Stomach (tissue), 9 donors: ENCODE data around the gene TBC1D5. TPM values are rescaled to one million over a fixed set of nuclear protein-coding genes. Genes with fewer than 3 reads are reported as not detected.
"Not testable (repeated sequence)": the region's sequence is repeated elsewhere in the genome, so short reads cannot be mapped to it uniquely, and the experiment has no call there.

Experiments
- DNase-seq, 2 donors: peaks; one replicate each; pipeline versions ENCODE4 v3.0.0 to v3.0.0-alpha.2; 2013 to 2019
- H3K27ac ChIP-seq, 5 donors: fragments of 200-600 bp in 4 of 5; sonication (generic) in 4 of 5; one replicate each; pipeline ENCODE4 v1.5.1; 2013 to 2019; ENCODE audit warnings: mild to moderate bottlenecking in 1 of 5, moderate library complexity in 1 of 5
- H3K27me3 ChIP-seq, 3 donors: fragments of 200-600 bp; sonication (generic); one replicate each; pipeline ENCODE4 v1.5.1; 2017 to 2019; ENCODE audit warnings: mixed run types in 1 of 3
- H3K36me3 ChIP-seq, 4 donors: fragments of 200-600 bp; sonication (generic); 1 replicate in 3 of 4; 2 replicates in 1 of 4; pipeline ENCODE4 v1.5.1; 2016 to 2019
- H3K4me1 ChIP-seq, 4 donors: fragments of 200-600 bp; sonication (generic); one replicate each; pipeline ENCODE4 v1.5.1; 2016 to 2019
- H3K4me3 ChIP-seq, 4 donors: fragments of 200-600 bp; sonication (generic) in 3 of 4; one replicate each; pipeline ENCODE4 v1.5.1; 2016 to 2019; ENCODE audit warnings: mild to moderate bottlenecking in 1 of 4
- H3K9me3 ChIP-seq, 4 donors: fragments of 200-600 bp; sonication (generic); one replicate each; pipeline ENCODE4 v1.5.1; 2016 to 2019
- EP300 ChIP-seq: sonication (generic); formaldehyde crosslinking; IDR thresholded peaks from one replicate; pipeline ENCODE4 v1.6.1; 2017; ENCODE audit warnings: antibody characterized with exemption
- POLR2A ChIP-seq, 4 donors: fragments of 450-650 bp; IDR thresholded peaks; one replicate each; pipeline ENCODE4 v1.6.1; 2016; ENCODE audit warnings: antibody characterized with exemption in 4 of 4, control low read depth in 2 of 4, mild to moderate bottlenecking in 1 of 4, moderate library complexity in 1 of 4
- POLR2AphosphoS5 ChIP-seq, 3 donors: sonication (generic); formaldehyde crosslinking; IDR thresholded peaks; one replicate each; pipeline ENCODE4 v1.6.1; 2016; ENCODE audit warnings: antibody characterized with exemption in 3 of 3
- WGBS, 5 donors: extraction: QIAGEN DNeasy Blood & Tissue Kit in 3 of 5; methylation state at CpG; one replicate each; pipeline versions ENCODE4 v1.1.5 to v1.1.7; 2013 to 2018; 5-methylcytosine and 5-hydroxymethylcytosine counted together
- intact Hi-C: fragments of 100-400 bp; cut with DNase I; formaldehyde crosslinking; loops from one replicate; pipeline ENCODE4 v1.15.1; 2023; ENCODE audit warnings: low total_unique reads
- polyA plus RNA-seq, 3 donors: library from polyadenylated mRNA; stranded (reverse); fragments of 200-250 nt; gene quantifications; one replicate each; pipeline ENCODE4 v1.2.3, GENCODE V29; 2013
- total RNA-seq, 5 donors: library from RNA; depleted of rRNA; stranded (reverse); fragments of >200 nt; gene quantifications; one replicate each; pipeline versions ENCODE4 v1.1.0 to v1.2.3, GENCODE V29; 2014 to 2016
- TF ChIP-seq, protein P1 (sequence below), 7 experiments: fragments of 450-650 bp in 4 of 7; fragments of 200-600 bp in 3 of 7; sonication (generic) in 3 of 7; IDR thresholded peaks; one replicate each; pipeline ENCODE4 v1.5.1; 2016 to 2019; ENCODE audit warnings: antibody characterized with exemption in 7 of 7, control low read depth in 2 of 7, mild to moderate bottlenecking in 1 of 7
- donor health status: healthy with polysubstance abuse.
- donor health status: Bipolar disorder and iron deficiency.
- donor health status: healthy.

The TBC1D5 gene
- total and polyA plus RNA-seq, 8 donors: 4.7 to 75.1 (median 32.0) TPM

DNA sequence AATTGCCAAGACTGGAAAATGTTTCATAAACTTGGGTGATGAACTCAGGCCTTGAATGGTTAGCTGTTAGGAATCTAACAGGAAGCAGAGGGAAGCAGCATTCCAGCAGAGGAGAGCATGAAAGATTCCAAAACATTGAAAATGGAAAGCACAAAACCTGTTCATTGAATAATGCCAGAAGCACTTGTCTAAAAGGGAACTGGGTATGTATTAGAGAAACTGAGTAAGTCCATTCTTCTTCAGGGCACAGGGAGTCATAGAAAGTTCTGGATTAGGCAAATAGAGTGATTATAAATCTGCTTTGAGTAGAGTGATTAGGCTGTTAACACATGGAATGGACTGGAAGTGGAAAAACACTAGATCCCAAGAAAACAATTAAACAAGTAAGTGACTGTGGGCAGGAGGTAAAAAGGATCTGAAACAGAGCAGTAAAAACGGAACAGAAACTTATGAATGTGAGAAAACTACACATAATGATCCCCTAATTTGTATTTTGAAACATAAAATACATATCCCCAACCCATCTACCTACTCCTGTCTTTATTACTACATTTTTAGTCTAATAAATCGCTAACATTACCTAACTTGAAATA, 343.4 kb downstream of the TBC1D5 start:
- TF ChIP-seq, protein P1, sequence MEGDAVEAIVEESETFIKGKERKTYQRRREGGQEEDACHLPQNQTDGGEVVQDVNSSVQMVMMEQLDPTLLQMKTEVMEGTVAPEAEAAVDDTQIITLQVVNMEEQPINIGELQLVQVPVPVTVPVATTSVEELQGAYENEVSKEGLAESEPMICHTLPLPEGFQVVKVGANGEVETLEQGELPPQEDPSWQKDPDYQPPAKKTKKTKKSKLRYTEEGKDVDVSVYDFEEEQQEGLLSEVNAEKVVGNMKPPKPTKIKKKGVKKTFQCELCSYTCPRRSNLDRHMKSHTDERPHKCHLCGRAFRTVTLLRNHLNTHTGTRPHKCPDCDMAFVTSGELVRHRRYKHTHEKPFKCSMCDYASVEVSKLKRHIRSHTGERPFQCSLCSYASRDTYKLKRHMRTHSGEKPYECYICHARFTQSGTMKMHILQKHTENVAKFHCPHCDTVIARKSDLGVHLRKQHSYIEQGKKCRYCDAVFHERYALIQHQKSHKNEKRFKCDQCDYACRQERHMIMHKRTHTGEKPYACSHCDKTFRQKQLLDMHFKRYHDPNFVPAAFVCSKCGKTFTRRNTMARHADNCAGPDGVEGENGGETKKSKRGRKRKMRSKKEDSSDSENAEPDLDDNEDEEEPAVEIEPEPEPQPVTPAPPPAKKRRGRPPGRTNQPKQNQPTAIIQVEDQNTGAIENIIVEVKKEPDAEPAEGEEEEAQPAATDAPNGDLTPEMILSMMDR (IDR thresholded peaks at IDR 0.05): no peak
- TF ChIP-seq POLR2AphosphoS5 (IDR thresholded peaks at IDR 0.05) (no peak), POLR2A (IDR thresholded peaks at IDR 0.05) (no peak), EP300 (no peak)
- 80 to 97% (median 96%) methylated on average over 2 of the region's 2 CpGs for WGBS, 5 donors

DNA sequence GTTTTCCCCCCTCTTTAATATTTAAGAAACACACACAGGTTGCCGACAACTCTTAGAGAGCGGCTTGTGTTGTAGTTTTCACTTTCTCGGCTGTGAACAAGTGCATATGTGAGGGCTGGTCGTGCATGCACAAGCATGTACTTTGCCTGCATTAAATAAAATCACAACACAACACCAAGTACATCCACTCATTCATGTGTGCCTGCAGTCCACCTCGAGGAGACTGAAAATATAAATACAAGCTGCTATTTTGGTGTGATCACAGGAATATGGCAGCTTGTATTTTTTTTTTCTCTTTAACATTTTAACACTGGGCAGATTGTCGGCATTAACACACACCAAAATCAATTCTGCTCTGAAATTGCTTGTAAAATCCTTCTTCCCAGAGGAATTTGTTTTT, 346.4 kb downstream of the TBC1D5 start:
- peaks cover 0 to 26% (median 15%) of the 10 kb centered on the region in 4 donors for H3K36me3 ChIP-seq
- H3K27ac ChIP-seq: no peak overlapping the region
- intact Hi-C loops: no loop called here
- TF ChIP-seq POLR2AphosphoS5 (IDR thresholded peaks at IDR 0.05) (no peak), EP300 (no peak), POLR2A (IDR thresholded peaks at IDR 0.05) (no peak)
- TF ChIP-seq, protein P1 (IDR thresholded peaks at IDR 0.05): no peak
- H3K4me3 ChIP-seq: no peak overlapping the region
- no peak for DNase-seq
- no peaks in the 10 kb centered on the region for H3K27me3 ChIP-seq
- H3K9me3 ChIP-seq: peaks cover 0 to 4% (median 0%) of the 10 kb centered on the region in 4 donors
- H3K4me1 ChIP-seq: no peaks in the 10 kb centered on the region
- 83 to 92% (median 90%) methylated on average over 6 of the region's 6 CpGs for WGBS, 5 donors

More for the DNA sequence above, 343.4 kb downstream of the TBC1D5 start:
- H3K36me3 ChIP-seq: peaks cover 2 to 23% (median 12%) of the 10 kb centered on the region in 4 donors
- no peak for DNase-seq
- H3K9me3 ChIP-seq: no peaks in the 10 kb centered on the region
- intact Hi-C loops: no loop called here
- no peak overlapping the region for H3K27ac ChIP-seq
- H3K4me3 ChIP-seq: no peak overlapping the region
- H3K27me3 ChIP-seq: no peaks in the 10 kb centered on the region
- peaks cover 0 to 7% (median 0%) of the 10 kb centered on the region in 4 donors for H3K4me1 ChIP-seq

DNA sequence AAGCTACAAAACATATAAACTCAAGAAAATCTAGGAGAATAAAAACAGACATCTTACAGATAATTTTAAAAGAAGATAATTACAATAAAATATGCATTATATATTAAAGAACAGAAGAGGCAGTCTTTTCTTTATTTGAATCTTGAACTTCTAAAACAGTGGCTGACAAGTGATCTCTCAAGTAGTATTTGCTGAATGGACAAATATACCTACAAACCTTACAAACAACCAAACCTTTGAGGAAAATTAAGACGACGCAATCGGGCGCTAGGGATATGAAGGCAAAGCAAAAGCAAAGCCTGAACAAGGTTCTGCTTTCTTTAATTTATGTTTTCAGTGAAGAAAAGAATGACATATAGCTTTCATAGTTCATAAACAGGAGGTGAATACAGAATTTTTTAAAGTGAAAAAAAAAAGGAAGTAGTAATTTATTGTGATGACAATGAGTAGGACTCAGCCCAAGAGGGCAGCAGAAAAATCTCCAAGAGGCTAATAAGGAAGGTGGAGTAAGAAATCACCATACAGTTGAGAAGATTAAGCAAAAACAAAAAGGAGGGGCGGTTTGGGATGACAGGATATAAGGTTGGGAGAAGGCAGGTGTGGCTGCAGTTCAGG, 347.8 kb downstream of the TBC1D5 start:
- peaks cover 0 to 4% (median 0%) of the 10 kb centered on the region in 4 donors for H3K9me3 ChIP-seq
- H3K4me3 ChIP-seq: no peak overlapping the region
- no peak for DNase-seq
- H3K27me3 ChIP-seq: no peaks in the 10 kb centered on the region
- 83 to 92% (median 92%) methylated on average over 5 of the region's 5 CpGs for WGBS, 5 donors
- H3K36me3 ChIP-seq: peaks cover 0 to 22% (median 14%) of the 10 kb centered on the region in 4 donors
- H3K4me1 ChIP-seq: no peaks in the 10 kb centered on the region
- no peak overlapping the region for H3K27ac ChIP-seq
- TF ChIP-seq POLR2AphosphoS5 (IDR thresholded peaks at IDR 0.05) (no peak), POLR2A (IDR thresholded peaks at IDR 0.05) (no peak), EP300 (no peak)
- TF ChIP-seq, protein P1 (IDR thresholded peaks at IDR 0.05): no peak
- intact Hi-C loops: no loop called here

DNA sequence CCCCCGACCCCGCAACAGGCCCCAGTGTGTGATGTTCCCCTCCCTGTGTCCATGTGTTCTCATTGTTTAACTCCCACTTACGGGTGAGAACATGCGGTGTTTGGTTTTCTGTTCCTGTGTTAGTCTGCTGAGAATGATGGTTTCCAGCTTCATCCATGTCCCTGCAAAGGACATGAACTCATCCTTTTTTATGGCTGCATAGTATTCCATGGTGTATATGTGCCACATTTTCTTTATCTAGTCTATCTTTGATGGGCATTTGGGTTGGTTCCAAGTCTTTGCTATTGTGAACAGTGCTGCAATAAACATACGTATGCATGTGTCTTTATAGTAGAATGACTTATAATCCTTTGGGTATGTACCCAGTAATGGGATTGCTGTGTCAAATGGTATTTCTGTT, 349.9 kb downstream of the TBC1D5 start:
- H3K9me3 ChIP-seq, H3K27ac ChIP-seq, H3K27me3 ChIP-seq, H3K4me1 ChIP-seq, H3K4me3 ChIP-seq, intact Hi-C loops, DNase-seq: not testable (repeated sequence)
- peaks cover 0 to 30% (median 19%) of the 10 kb centered on the region in 4 donors for H3K36me3 ChIP-seq
- WGBS, 5 donors: 98 to 100% (median 99%) methylated on average over 5 of the region's 5 CpGs

DNA sequence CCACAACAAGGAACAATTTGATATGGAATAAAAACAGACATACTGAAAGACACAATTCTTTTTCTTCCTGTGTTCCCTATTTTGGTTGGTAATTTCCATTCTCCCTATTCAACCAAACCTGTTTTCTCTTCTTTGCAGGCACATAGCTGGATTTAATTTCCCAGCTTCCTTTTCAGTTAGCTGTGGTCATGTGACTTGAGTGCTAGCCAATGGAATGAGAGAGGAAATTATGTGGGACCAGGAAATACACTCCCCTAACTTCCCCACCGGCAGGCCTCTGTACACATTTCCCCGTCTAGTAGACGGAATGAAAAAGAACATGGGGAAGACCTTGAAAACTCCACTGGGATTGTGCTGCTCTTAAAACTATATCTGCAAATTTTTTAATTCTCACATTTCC, 351.6 kb downstream of the TBC1D5 start:
- intact Hi-C loops: no loop called here

More for the DNA sequence above, 351.6 kb downstream of the TBC1D5 start:
- Histone ChIP-seq H3K36me3 (peaks cover 0 to 30% (median 18%) of the 10 kb centered on the region in 4 donors), H3K27me3 (no peaks in the 10 kb centered on the region), H3K27ac (no peak overlapping the region), H3K4me3 (no peak overlapping the region), H3K9me3 (peaks cover 0 to 4% (median 0%) of the 10 kb centered on the region in 4 donors), H3K4me1 (peaks cover 0 to 6% (median 0%) of the 10 kb centered on the region in 4 donors)
- TF ChIP-seq POLR2A (IDR thresholded peaks at IDR 0.05) (no peak), POLR2AphosphoS5 (IDR thresholded peaks at IDR 0.05) (no peak), EP300 (no peak)
- TF ChIP-seq, protein P1 (IDR thresholded peaks at IDR 0.05): no peak
- 96 to 98% (median 98%) methylated on average over 3 of the region's 3 CpGs for WGBS, 5 donors
- no peak for DNase-seq
